HepG2 (cell line): Measurements from ENCODE around the gene CDH1. TPM values are rescaled to one million over a fixed set of nuclear protein-coding genes. Genes with fewer than 3 reads are reported as not detected.

ENCODE experiments used
- CENPX ChIP-seq: sonication (generic); formaldehyde crosslinking; IDR thresholded peaks from 2 replicates; pipeline ENCODE4 v1.9.0; 2021; ENCODE audit warnings: mild to moderate bottlenecking, missing genetic modification reagents, moderate library complexity
- EED ChIP-seq: sonication (generic); formaldehyde crosslinking; IDR thresholded peaks from 2 replicates; pipeline ENCODE4 v1.5.0; 2020; ENCODE audit warnings: mild to moderate bottlenecking, missing genetic modification reagents
- GABPA ChIP-seq, 2 experiments: IDR thresholded peaks; 2 replicates each; pipeline ENCODE4 v1.6.1; 2011 to 2016; ENCODE audit warnings: low read depth in 2 of 2, low read length in 1 of 2, missing biosample characterization in 1 of 2, missing genetic modification characterization in 1 of 2
- HMG20A ChIP-seq: IDR thresholded peaks from 2 replicates; pipeline ENCODE4 v1.6.1; 2016; ENCODE audit warnings: borderline replicate concordance
- NFKBIZ ChIP-seq: IDR thresholded peaks from 2 replicates; pipeline ENCODE4 v1.6.1; 2018; ENCODE audit warnings: missing genetic modification reagents, missing compliant biosample characterization
- SAFB2 ChIP-seq: sonication (generic); formaldehyde crosslinking; IDR thresholded peaks from 2 replicates; pipeline ENCODE4 v1.5.1; 2020; ENCODE audit warnings: missing genetic modification reagents, low read depth, mild to moderate bottlenecking, borderline replicate concordance
- SYNCRIP ChIP-seq: fragments of 200-400 bp; formaldehyde crosslinking; IDR thresholded peaks from 2 replicates; pipeline ENCODE4 v1.6.1; 2018; ENCODE audit warnings: mild to moderate bottlenecking, low read depth, low read length; ENCODE audit not compliant: insufficient read depth
- ZBTB1 ChIP-seq: sonication (generic); formaldehyde crosslinking; IDR thresholded peaks from 2 replicates; pipeline ENCODE4 v1.4.0; 2020; ENCODE audit warnings: missing genetic modification reagents, borderline replicate concordance
- ZBTB21 ChIP-seq: sonication (generic); formaldehyde crosslinking; IDR thresholded peaks from 2 replicates; pipeline ENCODE4 v1.4.0; 2020; ENCODE audit warnings: missing genetic modification reagents
- ZNF143 ChIP-seq: sonication (generic); formaldehyde crosslinking; IDR thresholded peaks from 2 replicates; pipeline ENCODE4 v1.4.0; 2020; ENCODE audit warnings: missing genetic modification reagents
- ZNF160 ChIP-seq: sonication (generic); formaldehyde crosslinking; IDR thresholded peaks from 2 replicates; pipeline ENCODE4 v1.8.0; 2022; ENCODE audit warnings: mild to moderate bottlenecking, inconsistent platforms, missing genetic modification reagents
- ZNF263 ChIP-seq: sonication (generic); formaldehyde crosslinking; IDR thresholded peaks from 2 replicates; pipeline ENCODE4 v1.4.0; 2020; ENCODE audit warnings: missing genetic modification reagents
- ZNF451 ChIP-seq: sonication (generic); formaldehyde crosslinking; IDR thresholded peaks from 2 replicates; pipeline ENCODE4 v1.5.0; 2020; ENCODE audit warnings: mild to moderate bottlenecking, missing genetic modification reagents
- ZSCAN31 ChIP-seq: sonication (generic); formaldehyde crosslinking; IDR thresholded peaks from 2 replicates; pipeline ENCODE4 v1.5.0; 2020; ENCODE audit warnings: low read depth, mild to moderate bottlenecking, missing genetic modification reagents
- polyA plus RNA-seq, 8 experiments: library from polyadenylated mRNA; depleted of rRNA in 3 of 8; stranded (reverse) in 7 of 8; unstranded in 1 of 8; fragments of >200 nt; fragmentation: Illumina TruSeq in 4 of 8; extraction: Trizol in 4 of 8; gene quantifications; 2 replicates each; pipeline versions ENCODE4 v1.2.1 to v1.2.3, GENCODE V29; 2011 to 2016; ENCODE audit warnings: low read depth in 4 of 8, missing spikeins in 1 of 8, mixed read lengths in 1 of 8; ENCODE audit not compliant: insufficient read depth in 1 of 8
- total RNA-seq, 5 experiments: library from RNA; depleted of rRNA; stranded (reverse); fragments of >200 nt; fragmentation: Illumina TruSeq; extraction: Trizol; gene quantifications; 2 replicates each; pipeline ENCODE4 v1.2.3, GENCODE V29; 2016; ENCODE audit warnings: low read depth in 1 of 5
- TF ChIP-seq, protein P1 (sequence below): sonication (generic); formaldehyde crosslinking; IDR thresholded peaks from 2 replicates; pipeline ENCODE4 v1.8.1; 2023; ENCODE audit warnings: mild to moderate bottlenecking, moderate library complexity, missing genetic modification reagents
- TF ChIP-seq, protein P2 (sequence below), 2 experiments: sonication (generic) in 1 of 2; formaldehyde crosslinking in 1 of 2; IDR thresholded peaks; 2 replicates each; pipeline versions ENCODE4 v1.4.0 to v1.6.1; 2018 to 2020; ENCODE audit warnings: missing genetic modification reagents in 2 of 2, borderline replicate concordance in 1 of 2, low read depth in 1 of 2, mild to moderate bottlenecking in 1 of 2, missing biosample characterization in 1 of 2
- TF ChIP-seq, protein P3 (sequence below): sonication (generic); formaldehyde crosslinking; IDR thresholded peaks from 2 replicates; pipeline ENCODE4 v1.5.1; 2020; ENCODE audit warnings: missing genetic modification reagents, mild to moderate bottlenecking, borderline replicate concordance
- TF ChIP-seq, protein P4 (sequence below): sonication (generic); formaldehyde crosslinking; IDR thresholded peaks from 2 replicates; pipeline ENCODE4 v1.4.0; 2020; ENCODE audit warnings: missing genetic modification reagents
- TF ChIP-seq, protein P5 (sequence below): sonication (generic); formaldehyde crosslinking; IDR thresholded peaks from 2 replicates; pipeline ENCODE4 v1.4.0; 2020; ENCODE audit warnings: missing genetic modification reagents

CDH1 gene
- total and polyA plus RNA-seq, 2 of the 13 experiments (the other 11 are each of a cell fraction or from before 2014, with no cell fraction given) = 0.95 to 9.8 TPM

DNA sequence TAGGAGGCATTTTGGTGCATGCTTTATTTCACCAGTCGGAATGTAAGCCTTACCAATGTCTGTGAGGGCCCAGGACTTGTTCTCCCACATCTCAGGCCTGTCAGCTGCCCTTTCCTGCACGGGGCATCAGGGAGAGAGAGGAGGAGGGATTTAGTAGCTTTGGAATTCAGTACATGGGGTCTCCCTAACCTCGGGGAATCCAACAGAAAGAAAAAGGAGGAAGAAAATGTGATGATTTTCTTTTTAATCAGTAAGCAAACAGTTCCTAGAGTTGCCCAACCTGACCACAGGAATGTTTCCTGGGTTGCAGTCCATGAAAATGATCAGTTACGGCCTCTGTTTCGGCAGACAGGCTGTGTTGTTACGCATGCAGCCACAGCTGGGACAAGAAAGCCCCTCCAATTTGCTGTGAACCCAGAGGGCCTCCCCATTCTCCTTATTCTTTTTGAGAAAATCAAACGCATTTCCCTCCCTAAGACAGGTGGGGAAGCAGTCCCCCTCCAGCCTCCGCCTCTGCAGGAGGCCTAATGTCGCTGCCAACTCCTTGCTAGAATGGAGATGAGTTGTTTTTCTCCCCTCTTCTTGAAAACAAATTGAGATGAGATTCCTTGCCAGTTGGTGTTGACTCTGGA is 53.2 kb downstream of the CDH1 start (continued):
- TF ChIP-seq, protein P1, sequence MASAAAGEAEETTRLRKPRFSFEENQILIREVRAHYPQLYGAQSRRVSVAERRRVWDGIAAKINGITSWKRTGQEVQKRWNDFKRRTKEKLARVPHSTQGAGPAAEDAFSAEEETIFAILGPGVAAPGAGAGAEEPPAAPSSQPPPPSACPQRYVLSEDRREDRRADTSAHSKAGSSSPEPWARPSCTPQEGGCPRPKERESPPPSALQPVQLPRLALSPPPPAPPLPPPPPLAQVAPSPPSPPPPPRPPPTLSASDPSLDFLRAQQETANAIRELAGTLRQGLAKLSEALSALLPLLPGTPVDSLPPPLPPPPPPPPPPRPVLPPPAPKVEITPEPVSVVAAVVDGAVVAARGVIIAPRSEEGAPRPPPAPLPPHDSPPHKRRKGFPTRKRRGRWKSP (CRISPR knock-in tag) = 0 out of 2 replicates have a peak, but pooled peaks have one; percentile 7
- TF ChIP-seq CENPX (no peak), GABPA (IDR thresholded peaks at IDR 0.05; ENCODE audit: low read depth, low read length) (no peak), GABPA (CRISPR knock-in tag; IDR thresholded peaks at IDR 0.05; ENCODE audit: low read depth) (0 out of 2 replicates have a peak, but pooled peaks have one; percentile 29), ZNF160 (0 out of 2 replicates have a peak, but pooled peaks have one; percentile 40), ZBTB1 (CRISPR knock-in tag) (no peak), ZSCAN31 (CRISPR knock-in tag) (no peak), SYNCRIP (no peak), NFKBIZ (CRISPR knock-in tag) (peak; percentile 79; the same call in 1 of the 2 replicates), ZNF263 (CRISPR knock-in tag) (no peak), ZNF143 (CRISPR knock-in tag) (no peak), SAFB2 (CRISPR knock-in tag) (no peak), ZBTB21 (CRISPR knock-in tag) (peak; percentile 50; the same call in 1 of the 2 replicates), EED (CRISPR knock-in tag) (no peak), ZNF451 (CRISPR knock-in tag) (0 out of 2 replicates have a peak, but pooled peaks have one; percentile 39), HMG20A (CRISPR knock-in tag) (peak; percentile 96)
- TF ChIP-seq, protein P2, sequence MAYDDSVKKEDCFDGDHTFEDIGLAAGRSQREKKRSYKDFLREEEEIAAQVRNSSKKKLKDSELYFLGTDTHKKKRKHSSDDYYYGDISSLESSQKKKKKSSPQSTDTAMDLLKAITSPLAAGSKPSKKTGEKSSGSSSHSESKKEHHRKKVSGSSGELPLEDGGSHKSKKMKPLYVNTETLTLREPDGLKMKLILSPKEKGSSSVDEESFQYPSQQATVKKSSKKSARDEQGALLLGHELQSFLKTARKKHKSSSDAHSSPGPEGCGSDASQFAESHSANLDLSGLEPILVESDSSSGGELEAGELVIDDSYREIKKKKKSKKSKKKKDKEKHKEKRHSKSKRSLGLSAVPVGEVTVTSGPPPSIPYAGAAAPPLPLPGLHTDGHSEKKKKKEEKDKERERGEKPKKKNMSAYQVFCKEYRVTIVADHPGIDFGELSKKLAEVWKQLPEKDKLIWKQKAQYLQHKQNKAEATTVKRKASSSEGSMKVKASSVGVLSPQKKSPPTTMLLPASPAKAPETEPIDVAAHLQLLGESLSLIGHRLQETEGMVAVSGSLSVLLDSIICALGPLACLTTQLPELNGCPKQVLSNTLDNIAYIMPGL (CRISPR knock-in tag; IDR thresholded peaks at IDR 0.05; ENCODE audit: borderline replicate concordance in 1 of 2, low read depth in 1 of 2) = peak in 1 of 2 experiments; percentile 41; a peak in 1 of 4 replicates
- TF ChIP-seq, protein P3, sequence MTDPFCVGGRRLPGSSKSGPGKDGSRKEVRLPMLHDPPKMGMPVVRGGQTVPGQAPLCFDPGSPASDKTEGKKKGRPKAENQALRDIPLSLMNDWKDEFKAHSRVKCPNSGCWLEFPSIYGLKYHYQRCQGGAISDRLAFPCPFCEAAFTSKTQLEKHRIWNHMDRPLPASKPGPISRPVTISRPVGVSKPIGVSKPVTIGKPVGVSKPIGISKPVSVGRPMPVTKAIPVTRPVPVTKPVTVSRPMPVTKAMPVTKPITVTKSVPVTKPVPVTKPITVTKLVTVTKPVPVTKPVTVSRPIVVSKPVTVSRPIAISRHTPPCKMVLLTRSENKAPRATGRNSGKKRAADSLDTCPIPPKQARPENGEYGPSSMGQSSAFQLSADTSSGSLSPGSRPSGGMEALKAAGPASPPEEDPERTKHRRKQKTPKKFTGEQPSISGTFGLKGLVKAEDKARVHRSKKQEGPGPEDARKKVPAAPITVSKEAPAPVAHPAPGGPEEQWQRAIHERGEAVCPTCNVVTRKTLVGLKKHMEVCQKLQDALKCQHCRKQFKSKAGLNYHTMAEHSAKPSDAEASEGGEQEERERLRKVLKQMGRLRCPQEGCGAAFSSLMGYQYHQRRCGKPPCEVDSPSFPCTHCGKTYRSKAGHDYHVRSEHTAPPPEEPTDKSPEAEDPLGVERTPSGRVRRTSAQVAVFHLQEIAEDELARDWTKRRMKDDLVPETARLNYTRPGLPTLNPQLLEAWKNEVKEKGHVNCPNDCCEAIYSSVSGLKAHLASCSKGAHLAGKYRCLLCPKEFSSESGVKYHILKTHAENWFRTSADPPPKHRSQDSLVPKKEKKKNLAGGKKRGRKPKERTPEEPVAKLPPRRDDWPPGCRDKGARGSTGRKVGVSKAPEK (CRISPR knock-in tag) = peak; percentile 98
- TF ChIP-seq, protein P4, sequence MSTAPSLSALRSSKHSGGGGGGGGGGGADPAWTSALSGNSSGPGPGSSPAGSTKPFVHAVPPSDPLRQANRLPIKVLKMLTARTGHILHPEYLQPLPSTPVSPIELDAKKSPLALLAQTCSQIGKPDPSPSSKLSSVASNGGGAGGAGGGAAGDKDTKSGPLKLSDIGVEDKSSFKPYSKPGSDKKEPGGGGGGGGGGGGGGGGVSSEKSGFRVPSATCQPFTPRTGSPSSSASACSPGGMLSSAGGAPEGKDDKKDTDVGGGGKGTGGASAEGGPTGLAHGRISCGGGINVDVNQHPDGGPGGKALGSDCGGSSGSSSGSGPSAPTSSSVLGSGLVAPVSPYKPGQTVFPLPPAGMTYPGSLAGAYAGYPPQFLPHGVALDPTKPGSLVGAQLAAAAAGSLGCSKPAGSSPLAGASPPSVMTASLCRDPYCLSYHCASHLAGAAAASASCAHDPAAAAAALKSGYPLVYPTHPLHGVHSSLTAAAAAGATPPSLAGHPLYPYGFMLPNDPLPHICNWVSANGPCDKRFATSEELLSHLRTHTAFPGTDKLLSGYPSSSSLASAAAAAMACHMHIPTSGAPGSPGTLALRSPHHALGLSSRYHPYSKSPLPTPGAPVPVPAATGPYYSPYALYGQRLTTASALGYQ (CRISPR knock-in tag) = peak; percentile 94
- TF ChIP-seq, protein P5, sequence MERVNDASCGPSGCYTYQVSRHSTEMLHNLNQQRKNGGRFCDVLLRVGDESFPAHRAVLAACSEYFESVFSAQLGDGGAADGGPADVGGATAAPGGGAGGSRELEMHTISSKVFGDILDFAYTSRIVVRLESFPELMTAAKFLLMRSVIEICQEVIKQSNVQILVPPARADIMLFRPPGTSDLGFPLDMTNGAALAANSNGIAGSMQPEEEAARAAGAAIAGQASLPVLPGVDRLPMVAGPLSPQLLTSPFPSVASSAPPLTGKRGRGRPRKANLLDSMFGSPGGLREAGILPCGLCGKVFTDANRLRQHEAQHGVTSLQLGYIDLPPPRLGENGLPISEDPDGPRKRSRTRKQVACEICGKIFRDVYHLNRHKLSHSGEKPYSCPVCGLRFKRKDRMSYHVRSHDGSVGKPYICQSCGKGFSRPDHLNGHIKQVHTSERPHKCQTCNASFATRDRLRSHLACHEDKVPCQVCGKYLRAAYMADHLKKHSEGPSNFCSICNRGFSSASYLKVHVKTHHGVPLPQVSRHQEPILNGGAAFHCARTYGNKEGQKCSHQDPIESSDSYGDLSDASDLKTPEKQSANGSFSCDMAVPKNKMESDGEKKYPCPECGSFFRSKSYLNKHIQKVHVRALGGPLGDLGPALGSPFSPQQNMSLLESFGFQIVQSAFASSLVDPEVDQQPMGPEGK = peak; percentile 84
